GM19463 (cell line): ENCODE results near the gene DCXR.
"Not testable (repeated sequence)": the region's sequence is repeated elsewhere in the genome, so short reads cannot be mapped to it uniquely, and the experiment has no call there.

Source experiments
- ATAC-seq: cut with Tn5 transposase; IDR thresholded peaks from one replicate; pipeline ENCODE4 v1.9.1; 2021; ENCODE audit warnings: mild to moderate bottlenecking, moderate library complexity; ENCODE audit not compliant: unreplicated experiment

Gene DCXR

GRCh38 chr17:82042649-82043048 is 5.2 kb upstream of the DCXR start:
- no peak for ATAC-seq

- ATAC-seq = no peak
Measured at GRCh38 chr17:82041144-82041814, 3.8 kb upstream of the DCXR start.

GRCh38 chr17:82039695-82040299 is 2.3 kb upstream of the DCXR start:
- ATAC-seq = no peak

- ATAC-seq = not testable (repeated sequence)
Measured at GRCh38 chr17:82038796-82039409, 1.4 kb upstream of the DCXR start.

DNA sequence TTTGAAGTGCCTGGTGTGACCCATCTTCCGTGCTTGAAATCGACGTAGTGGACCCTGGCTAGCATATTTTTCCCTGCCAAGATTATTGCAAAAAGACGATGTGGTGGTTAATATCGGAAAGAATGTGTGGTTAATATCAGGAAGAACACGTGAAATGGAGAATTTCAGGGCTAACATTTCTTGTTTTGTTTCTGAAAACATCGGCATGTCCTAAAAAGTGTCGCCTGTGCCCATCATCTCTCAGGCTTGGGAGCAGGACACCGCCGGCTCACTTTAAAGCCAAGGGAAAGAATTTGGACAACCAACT is 345 bp upstream of the DCXR start:
- no peak for ATAC-seq

- ATAC-seq = no peak
Measured at GRCh38 chr17:82036634-82037091, 834 bp downstream of the DCXR start.

DNA sequence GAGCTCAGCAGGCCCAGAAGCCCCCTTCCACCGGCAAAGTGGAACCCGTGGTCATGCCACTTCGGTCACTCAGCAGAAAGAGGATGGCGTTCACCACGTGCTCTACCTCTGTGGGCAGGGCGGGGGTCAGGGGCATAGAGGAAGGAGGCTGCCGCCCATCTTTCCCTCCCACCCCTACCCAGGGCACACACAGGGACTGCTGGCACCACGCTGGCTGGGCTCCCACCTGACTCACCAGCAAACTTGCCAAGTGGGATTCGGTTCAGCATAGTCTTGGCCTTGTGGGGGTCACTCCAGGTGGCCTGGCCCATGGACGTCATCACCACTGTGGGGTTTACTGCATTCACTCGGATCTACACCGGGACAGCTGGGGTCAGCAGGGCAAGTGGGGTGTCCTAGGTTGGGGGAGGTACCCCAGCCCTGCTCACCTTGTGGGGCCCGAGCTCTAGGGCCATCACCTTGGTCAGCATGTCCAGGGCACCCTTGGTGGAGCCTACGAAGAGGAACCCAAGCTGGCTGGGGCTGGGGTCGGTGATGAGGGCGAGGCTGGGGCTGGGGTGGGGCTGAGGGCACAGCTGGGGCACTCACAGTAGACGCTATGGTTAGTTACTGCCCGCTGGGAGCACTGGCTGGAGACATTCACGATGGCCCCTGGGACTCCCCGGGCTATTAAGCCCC is 1.4 kb downstream of the DCXR start:
- ATAC-seq = no peak

- ATAC-seq = no peak
Measured at GRCh38 chr17:82035488-82035887, 2.0 kb downstream of the DCXR start.

DNA sequence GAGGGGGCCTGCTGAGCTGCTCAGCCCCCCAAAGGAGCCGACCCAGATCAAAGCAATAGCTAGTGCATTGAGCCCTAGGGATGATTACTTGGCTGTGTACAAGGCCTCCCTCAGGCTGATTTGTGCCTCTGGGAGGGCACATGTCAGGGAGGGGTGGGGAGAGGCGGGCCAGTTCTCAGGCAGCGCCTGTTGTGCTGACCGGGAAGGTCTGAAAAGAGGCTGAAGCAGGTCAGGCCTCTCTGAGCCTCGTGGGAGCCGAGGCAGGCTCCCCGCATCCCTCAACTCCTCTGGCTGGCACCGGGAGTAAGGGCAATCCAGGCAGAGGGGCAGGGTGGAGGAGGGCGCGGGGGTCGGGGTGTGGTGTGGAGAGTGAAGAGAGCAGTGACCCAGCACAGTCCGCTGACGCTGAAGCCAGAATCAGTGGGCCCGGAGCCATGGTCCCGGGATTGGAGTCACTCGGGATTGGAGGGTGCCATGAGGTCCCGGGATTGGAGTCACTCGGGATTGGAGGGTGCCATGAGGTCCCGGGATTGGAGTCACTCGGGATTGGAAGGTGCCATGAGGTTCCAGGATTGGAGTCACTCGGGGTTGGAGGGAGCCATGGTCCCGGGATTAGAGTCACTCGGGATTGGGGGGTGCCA is 3.0 kb downstream of the DCXR start:
- no peak for ATAC-seq

GRCh38 chr17:82033359-82034085 is 4.0 kb downstream of the DCXR start:
- ATAC-seq = no peak

DNA sequence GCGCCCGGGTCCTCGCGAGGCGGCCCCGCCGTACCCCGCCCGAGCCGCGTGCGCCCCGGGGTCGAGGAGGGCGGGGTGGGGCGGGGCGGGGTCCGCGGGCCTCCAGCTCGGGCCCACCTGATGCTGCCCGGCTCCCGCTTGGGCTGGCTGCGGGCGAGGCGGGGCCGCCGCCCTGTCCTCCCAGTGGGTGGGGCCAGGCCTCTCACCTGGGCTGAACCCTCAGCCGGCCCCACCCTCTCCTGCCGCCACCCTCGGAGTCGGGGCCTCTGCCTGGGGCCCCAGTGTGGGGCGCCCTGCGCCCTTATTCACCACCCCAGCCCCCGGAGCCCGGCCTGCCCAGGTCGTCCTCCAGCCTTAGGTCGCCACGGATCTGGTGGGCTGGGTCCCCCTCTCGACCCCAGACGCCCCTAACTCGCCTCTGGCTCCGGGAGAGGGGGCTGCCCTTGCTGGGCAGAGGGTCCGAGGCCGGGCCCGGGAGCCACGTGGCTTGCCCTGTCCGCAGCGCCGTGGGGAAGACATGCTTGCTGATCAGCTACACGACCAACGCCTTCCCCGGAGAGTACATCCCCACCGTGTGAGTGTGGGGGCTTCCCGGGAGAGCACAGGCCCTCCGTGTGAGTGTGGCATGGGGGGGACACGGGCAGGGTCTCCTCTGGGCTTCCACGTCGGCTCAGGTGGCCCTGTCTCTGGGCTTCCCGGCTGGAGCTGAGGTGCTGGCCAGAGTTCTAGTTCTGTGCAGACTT is 5.4 kb downstream of the DCXR start:
- ATAC-seq = no peak

- ATAC-seq = no peak
Measured at GRCh38 chr17:82031303-82031884, 6.1 kb downstream of the DCXR start, which contains the start of gene RAC3. Gene RAC3, plus strand, starts transcription at chr17:82031678. Its CDS starts 84 bp downstream, at chr17:82031762.

DNA sequence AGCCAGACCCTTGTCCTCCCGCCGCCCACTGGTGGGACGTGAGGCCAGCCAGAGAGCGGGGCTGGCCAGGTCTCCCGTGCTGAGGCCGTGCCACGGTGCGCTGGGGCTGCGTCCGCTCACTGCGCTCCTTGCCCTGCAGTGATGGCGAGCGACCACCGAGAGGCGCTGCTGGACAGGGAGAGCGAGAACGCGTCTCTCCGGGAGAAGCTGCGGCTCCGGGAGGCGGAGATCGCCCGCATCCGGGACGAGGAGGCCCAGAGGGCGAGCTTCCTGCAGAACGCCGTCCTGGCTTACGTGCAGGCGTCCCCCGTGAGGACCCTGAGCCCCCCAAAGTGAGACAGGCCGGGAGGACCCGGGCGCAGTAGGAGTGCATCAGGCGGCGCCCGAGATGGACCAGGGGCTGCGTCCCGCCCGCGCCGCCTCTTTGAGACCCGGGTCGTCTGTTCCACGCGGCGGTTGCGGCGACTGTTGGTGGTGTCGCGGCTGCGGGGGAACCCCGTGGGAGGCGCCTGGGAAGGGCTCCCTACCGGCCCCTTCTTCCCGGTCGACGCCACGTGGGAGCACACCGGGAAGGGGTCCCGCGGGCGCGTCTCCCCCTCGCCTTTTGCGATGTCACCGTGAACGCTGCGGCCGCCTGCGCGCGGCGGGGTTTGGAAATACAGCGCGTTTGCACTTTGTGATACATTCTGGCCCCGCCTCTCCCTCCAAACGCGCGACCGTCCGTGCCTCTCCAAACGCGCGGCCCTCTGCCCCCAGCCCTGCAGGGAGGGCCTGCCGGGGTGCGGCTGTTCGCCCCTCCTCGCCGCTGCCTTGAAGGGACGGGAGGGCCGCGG is 6.8 kb downstream of the DCXR start:
- no peak for ATAC-seq

DNA sequence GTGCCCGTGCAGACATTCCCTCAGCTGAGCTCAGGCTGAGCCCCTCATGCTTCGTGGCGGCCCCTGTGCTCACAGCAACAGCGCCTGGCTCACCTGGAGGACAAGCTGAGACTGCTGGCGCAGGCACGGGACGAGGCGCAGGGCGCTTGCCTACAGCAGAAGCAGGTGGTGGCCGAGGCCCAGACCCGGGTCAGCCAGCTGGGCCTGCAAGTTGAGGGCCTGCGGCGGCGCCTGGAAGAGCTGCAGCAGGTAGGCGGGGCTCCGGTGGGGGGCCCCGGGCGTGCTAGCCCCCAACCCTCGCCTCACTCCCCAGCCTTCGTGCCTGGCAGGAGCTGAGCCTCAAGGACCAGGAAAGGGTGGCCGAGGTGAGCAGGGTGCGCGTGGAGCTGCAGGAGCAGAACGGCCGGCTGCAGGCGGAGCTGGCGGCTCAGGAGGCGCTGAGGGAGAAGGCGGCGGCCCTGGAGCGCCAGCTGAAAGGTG is 7.5 kb downstream of the DCXR start:
- no peak for ATAC-seq

DNA sequence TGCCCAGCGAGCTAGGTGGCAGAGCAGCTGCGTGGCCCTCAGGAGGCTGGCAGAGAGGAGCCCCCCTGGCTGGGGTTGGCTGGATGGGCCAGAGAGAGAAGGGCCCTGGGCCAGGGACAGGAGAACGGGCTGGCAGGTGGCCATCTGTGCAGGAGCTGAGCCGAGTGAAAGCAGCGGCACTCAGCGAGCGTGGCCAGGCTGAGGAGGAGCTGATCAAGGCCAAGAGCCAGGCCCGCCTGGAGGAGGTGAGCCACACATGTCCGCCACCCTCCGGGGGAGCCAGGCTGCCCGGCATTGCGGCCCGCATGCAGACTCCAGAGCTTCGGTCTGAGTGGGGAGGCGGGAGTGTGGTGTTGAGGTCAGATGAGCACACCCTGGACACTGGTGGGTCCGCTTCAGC is 8.1 kb downstream of the DCXR start:
- no peak for ATAC-seq

DNA sequence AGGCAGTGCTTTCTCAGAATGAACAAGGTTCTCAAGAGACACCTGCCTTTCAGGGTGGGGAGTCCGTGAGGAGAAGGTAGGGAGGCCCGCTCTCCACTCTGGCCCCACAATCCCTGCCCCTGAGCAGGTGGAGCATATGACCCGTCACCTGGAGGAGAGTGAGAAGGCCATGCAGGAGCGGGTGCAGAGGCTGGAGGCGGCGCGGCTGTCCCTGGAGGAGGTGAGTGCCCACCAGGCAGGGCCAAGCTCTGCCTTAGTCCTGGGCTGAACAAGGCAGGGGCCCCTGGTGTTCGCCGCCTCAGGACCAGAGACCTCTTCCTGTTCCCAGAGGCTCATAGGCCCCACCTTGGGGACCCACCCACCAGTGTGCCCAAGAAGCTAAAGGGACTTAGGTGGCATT is 8.5 kb downstream of the DCXR start:
- no peak for ATAC-seq

- ATAC-seq = no peak
Measured at GRCh38 chr17:82028246-82028645, 9.3 kb downstream of the DCXR start.

DNA sequence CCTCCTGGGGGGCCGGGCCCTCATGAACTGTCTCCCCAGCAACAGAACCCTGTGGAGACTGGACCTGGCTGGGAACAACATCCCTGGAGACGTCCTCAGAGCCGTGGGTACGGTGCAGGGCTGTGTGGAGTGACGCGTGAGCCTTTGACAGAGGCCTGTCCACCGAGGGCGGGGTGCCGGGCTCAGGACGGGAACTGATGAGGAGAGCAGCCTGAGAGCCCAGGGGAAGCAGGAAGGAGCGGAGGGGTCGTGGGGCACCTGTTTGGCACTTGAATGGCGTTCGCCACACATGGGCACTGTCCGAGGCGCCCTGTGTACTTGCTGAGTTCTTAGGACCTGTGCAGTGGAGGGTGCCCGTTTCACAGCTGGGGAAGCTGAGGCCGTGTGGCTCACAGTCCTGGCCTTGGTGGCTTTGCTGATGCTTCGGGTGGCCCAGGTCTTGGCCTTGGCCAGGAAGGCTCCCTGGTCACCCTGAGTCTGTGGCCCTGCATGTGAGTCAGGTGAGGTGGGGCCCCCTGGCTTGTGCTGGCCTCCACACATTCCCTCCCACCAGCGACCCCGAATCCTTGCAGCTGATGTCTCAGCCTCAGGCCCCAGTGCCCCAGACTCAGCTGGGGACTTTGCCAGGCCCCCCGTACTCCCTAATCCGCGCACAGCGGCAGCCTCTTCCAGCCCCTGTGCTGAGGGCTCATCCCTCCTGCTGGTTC is 11.9 kb downstream of the DCXR start:
- no peak for ATAC-seq
